Bronchial epithelial cell (primary cell): ENCODE results near the gene EFNB3. TPM values are rescaled to one million over a fixed set of nuclear protein-coding genes. Genes with fewer than 3 reads are reported as not detected.
A peak's percentile ranks its signal among the peaks of the same experiment; 100 is the strongest.

Source experiments
- DNase-seq: peaks from one replicate; pipeline ENCODE4 v3.0.0-alpha.2; 2010; ENCODE audit warnings: low read depth
- FAIRE-seq: peaks from 2 replicates; lab custom pipeline; 2011; peaks lifted over from hg19 to GRCh38; lab: Jason Lieb, UNC
- H3K27me3 ChIP-seq: 2 replicates; pipeline ENCODE4 v1.5.1; 2011; ENCODE audit warnings: low read length; ENCODE audit not compliant: control insufficient read depth, insufficient read depth
- H3K36me3 ChIP-seq: 2 replicates; pipeline ENCODE4 v1.5.1; 2011; ENCODE audit warnings: low read length; ENCODE audit not compliant: control insufficient read depth, insufficient read depth
- H3K4me3 ChIP-seq: 2 replicates; pipeline ENCODE4 v1.5.1; 2011; ENCODE audit warnings: mild to moderate bottlenecking, low read depth, low read length, control low read depth
- CTCF ChIP-seq: IDR thresholded peaks from 2 replicates; pipeline ENCODE4 v1.5.1; 2011; ENCODE audit warnings: mild to moderate bottlenecking, moderate library complexity, low read length, control low read depth, inconsistent platforms; ENCODE audit not compliant: insufficient read depth, severe bottlenecking
- total RNA-seq: library from RNA; depleted of rRNA; stranded (reverse); fragments of >200 nt; gene quantifications from 2 replicates; pipeline ENCODE4 v1.2.1, GENCODE V29; 2014

The EFNB3 gene
- total RNA-seq, 1 donor from 2014 or later, result under 0.01 TPM

- no peak for FAIRE-seq
These were observed 31.8 kb upstream of the EFNB3 start for GRCh38 chr17:7673239-7673638.

GRCh38 chr17:7674934-7675333 is 30.1 kb upstream of the EFNB3 start:
- H3K27me3 ChIP-seq, result no peaks in the 10 kb centered on the region
- H3K4me3 ChIP-seq, result no peak overlapping the region
- FAIRE-seq (peak; percentile 66), DNase-seq (no peak)
- peaks cover 25% of the 10 kb centered on the region for H3K36me3 ChIP-seq
- TF ChIP-seq CTCF, result no peak

More at GRCh38 chr17:7673239-7673638, 31.8 kb upstream of the EFNB3 start:
- no peak for DNase-seq
- Histone ChIP-seq H3K27me3 (no peaks in the 10 kb centered on the region), H3K36me3 (peaks cover 28% of the 10 kb centered on the region), H3K4me3 (no peak overlapping the region)
- peak; percentile 36 for TF ChIP-seq CTCF

- Histone ChIP-seq H3K4me3 (no peak overlapping the region), H3K27me3 (no peaks in the 10 kb centered on the region), H3K36me3 (peaks cover 23% of the 10 kb centered on the region)
- TF ChIP-seq CTCF, result no peak
- no peak for FAIRE-seq
- no peak for DNase-seq
These were observed 28.5 kb upstream of the EFNB3 start for GRCh38 chr17:7676533-7676932.

GRCh38 chr17:7677388-7678067 is 27.5 kb upstream of the EFNB3 start:
- Histone ChIP-seq H3K4me3 (no peak overlapping the region), H3K27me3 (no peaks in the 10 kb centered on the region), H3K36me3 (peaks cover 21% of the 10 kb centered on the region)
- DNase-seq (no peak), FAIRE-seq (no peak)
- no peak for TF ChIP-seq CTCF

- no peaks in the 10 kb centered on the region for H3K27me3 ChIP-seq
- no peaks in the 10 kb centered on the region for H3K36me3 ChIP-seq
- FAIRE-seq (no peak), DNase-seq (no peak)
- H3K4me3 ChIP-seq, result peak overlapping the region; percentile 59
- no peak for TF ChIP-seq CTCF
These were observed 20.0 kb upstream of the EFNB3 start for GRCh38 chr17:7684851-7685532.
